CD4-positive, alpha-beta T cell treated with Interleukin-12 subunit alpha and Interleukin-12 subunit beta, for 1 hour (primary cell): ENCODE results near the gene GFOD2.

Experiments
- DNase-seq: peaks from one replicate; pipeline ENCODE4 v3.0.0-alpha.2; 2020

The GFOD2 gene

GRCh38 chr16:67668495-67669157 is 50.5 kb downstream of the GFOD2 start:
- peak; percentile 36 for DNase-seq

GRCh38 chr16:67667817-67668494 is 51.2 kb downstream of the GFOD2 start:
- DNase-seq: peak; percentile 86

DNA sequence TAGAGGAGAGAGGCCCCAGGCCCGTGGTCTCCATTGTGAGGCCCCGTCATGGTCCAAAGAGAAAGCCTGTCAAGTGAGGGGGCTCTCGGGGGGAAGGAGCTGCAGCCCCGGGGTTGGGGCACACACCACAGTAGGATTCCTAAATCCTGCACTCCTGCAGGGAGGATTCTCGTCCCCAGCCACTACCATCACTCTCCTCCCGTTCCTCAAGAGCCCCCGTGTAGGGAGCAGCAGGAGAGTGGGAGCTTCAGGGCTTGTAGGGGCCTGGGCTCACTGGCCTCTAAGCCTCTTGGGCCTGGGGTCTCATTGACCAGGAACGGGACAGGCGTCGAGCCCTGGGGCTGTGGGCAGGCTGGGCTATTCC is 51.7 kb downstream of the GFOD2 start:
- DNase-seq: no peak

GRCh38 chr16:67666559-67667452 is 52.3 kb downstream of the GFOD2 start, which contains the start of the genes C16orf86 and ENKD1:
C16orf86 (plus strand) TSS chr16:67666814; CDS start chr16:67666971, 157 bp downstream.
ENKD1 (minus strand) TSS chr16:67666750; CDS start chr16:67666442, 308 bp downstream.
- DNase-seq: peak; percentile 87

GRCh38 chr16:67666032-67666551 is 53.0 kb downstream of the GFOD2 start:
- DNase-seq: no peak

GRCh38 chr16:67665598-67665997 is 53.5 kb downstream of the GFOD2 start:
- DNase-seq: no peak

DNA sequence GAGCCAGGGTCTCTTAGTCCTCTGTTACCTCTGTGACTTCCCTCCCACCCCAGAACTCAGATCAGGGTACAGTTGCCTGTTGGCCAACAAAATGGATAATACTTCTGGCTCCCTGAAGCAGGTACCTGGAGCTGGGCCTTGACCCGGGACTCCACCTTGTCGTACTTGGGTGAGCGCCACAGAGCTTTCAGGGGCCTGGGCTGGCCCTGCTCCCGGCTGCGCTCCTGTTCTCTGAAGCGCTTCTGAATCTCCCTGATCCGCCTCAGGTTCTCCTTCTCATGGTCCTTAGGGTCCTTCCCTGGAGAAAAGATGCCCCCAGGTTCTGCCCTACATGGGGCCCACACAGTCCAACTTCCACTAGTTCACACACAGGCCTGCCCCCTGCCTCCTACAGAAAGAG is 54.2 kb downstream of the GFOD2 start:
- DNase-seq: no peak

DNA sequence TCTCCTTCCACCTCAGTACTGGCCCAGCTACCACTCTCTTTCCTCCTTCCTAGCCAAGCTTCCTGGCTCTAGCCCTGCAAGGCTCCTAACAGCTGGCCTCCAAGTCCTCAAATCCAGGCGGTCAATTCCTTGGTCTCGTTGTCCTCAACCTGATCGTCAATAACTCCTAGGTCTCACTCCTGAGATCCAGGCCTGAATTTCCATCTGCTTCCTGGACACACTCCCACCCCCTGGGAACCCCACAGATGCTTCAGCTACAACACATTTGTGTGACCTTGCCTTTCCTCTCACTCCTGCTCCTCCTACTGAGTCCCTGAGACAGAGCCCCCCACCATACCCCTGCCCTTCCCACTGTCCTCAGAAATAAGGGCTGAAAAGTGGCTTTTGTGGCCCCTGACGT is 54.9 kb downstream of the GFOD2 start:
- DNase-seq: no peak

DNA sequence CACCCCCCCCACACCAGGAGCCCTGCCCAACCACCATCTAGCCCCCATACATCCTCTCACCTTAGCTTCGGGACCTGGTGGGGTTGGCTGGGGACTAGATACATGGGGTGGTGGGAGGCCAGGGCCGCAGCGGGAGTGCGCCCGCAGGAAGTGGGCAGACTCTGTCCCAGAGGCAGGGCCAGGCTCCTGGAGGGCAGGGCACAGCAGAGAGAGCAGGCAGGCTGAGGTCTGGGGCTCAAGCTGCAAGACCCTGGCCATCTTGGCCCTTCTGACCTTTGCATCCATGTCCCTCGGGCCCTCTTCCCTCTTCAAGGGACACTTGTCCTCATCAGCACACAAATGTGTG is 55.3 kb downstream of the GFOD2 start:
- no peak for DNase-seq

DNA sequence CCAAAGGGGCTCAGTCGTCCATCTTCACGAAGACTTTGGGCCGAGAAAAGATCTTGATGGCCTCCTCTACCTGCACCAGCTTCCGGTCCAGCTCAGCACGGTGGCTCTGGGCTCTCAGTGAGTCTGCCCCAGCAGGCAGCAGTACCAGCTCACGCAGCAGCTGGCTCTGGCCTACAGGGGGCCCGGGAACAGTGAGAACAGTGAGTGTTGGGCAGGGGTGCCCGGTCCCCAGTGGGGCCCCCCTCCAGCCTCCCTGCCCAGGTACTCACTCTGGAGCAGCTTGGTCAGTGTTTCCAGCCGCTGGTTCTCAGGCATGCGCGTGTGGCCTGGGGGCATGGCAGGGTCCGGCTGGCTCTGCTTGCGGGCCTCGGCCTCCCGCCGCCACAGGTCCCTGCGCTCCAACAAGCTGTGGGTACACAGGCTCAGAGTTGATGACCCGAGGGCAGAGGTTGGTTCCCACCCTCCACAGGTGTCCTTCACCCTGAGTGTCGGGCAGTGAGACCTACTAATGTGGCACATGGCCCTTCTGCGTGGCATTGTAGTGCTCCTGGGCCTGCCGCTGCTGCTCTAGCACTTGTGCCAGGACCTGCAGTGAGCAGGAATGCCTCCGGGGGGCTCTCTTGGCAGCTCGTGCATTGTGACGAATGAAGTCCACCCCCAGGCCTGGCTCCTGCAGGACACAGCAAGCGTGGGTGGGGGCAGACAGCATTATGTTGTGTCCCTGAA is 55.8 kb downstream of the GFOD2 start:
- DNase-seq: peak; percentile 33

DNA sequence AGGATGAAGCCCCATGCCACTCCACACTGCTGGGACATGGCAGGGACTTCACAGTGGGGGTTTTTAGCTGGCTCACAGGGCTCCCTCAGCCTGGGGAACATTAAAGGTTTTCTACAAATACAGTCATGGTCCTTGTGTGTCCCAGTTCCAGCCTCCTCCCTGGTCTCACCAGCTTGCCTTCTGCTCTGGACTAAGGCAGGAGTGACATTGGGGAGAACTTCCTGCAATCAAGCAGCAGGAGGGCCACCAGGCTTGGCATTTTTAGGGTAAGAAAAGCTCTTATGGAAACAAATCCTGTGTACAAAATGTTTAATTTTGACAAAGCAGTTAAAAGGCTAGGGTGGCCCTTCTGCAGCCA is 56.5 kb downstream of the GFOD2 start:
- DNase-seq: no peak

DNA sequence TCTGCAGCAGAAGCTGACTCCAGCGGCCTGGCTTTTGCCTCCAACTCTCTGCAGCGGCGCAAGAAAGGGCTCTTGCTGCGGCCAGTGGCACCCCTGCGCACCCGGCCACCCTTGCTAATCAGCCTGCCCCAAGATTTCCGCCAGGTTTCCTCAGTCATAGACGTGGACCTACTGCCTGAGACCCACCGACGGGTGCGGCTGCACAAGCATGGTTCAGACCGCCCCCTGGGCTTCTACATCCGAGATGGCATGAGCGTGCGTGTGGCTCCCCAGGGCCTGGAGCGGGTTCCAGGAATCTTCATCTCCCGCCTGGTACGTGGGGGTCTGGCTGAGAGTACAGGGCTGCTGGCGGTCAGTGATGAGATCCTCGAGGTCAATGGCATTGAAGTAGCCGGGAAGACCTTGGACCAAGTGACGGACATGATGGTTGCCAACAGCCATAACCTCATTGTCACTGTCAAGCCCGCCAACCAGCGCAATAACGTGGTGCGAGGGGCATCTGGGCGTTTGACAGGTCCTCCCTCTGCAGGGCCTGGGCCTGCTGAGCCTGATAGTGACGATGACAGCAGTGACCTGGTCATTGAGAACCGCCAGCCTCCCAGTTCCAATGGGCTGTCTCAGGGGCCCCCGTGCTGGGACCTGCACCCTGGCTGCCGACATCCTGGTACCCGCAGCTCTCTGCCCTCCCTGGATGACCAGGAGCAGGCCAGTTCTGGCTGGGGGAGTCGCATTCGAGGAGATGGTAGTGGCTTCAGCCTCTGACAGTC is 57.0 kb downstream of the GFOD2 start:
- no peak for DNase-seq

- no peak for DNase-seq
These were observed 57.9 kb downstream of the GFOD2 start for GRCh38 chr16:67661101-67661761.

- DNase-seq: peak; percentile 98
These were observed 58.5 kb downstream of the GFOD2 start, which contains the start of gene PARD6A for GRCh38 chr16:67660564-67661028. PARD6A (plus strand) TSS chr16:67660960; CDS start chr16:67661039, 79 bp downstream.

DNA sequence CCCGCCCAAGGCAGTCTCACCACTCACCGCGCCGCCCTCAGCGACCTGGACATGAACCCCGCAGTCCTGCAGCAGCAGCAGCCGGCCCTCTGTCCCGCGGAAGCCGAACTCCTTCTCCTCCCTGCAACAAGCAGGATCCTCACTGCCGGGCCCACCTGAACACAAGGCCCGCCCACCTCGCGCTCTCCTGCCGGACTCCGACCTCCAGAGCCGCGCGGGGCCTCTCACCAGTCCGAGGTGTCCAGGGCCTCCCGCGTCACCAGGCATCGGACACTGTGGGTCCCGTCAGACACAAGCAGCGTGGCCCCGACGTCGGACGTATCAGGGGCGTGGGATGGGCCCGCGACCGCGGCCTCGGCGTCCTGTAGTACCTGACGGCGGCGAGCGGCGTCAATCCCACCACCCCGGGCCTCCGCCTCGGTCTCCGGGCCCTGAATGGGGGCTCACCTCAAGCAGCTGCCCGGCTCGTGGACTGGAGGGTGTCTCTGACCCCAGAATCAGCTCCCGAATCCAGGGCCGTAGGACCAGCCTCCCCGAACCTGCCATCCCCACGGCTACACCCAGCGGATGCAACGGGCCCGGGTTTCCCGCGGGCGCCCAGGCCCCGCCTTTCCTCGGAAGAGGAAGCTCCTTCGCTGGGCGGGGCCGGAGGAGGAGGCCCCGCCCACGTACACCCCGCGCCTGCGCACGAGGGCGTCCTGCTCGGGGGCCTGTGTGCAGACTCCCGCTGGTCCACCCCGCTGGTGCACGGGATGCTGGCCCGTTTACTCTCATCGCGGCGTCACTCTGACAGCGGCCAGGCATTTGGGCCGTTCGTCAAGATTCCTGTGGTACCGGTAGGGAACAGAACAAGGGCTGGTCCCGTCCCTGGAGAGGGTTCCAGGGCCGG is 59.2 kb downstream of the GFOD2 start, which contains the start of gene ACD:
ACD (minus strand) TSS at position 586 of the 889 bp plus-strand sequence; CDS start at position 546, 40 bp downstream.
- DNase-seq: peak; percentile 94

GRCh38 chr16:67658849-67659674 is 60.1 kb downstream of the GFOD2 start:
- DNase-seq: no peak

DNA sequence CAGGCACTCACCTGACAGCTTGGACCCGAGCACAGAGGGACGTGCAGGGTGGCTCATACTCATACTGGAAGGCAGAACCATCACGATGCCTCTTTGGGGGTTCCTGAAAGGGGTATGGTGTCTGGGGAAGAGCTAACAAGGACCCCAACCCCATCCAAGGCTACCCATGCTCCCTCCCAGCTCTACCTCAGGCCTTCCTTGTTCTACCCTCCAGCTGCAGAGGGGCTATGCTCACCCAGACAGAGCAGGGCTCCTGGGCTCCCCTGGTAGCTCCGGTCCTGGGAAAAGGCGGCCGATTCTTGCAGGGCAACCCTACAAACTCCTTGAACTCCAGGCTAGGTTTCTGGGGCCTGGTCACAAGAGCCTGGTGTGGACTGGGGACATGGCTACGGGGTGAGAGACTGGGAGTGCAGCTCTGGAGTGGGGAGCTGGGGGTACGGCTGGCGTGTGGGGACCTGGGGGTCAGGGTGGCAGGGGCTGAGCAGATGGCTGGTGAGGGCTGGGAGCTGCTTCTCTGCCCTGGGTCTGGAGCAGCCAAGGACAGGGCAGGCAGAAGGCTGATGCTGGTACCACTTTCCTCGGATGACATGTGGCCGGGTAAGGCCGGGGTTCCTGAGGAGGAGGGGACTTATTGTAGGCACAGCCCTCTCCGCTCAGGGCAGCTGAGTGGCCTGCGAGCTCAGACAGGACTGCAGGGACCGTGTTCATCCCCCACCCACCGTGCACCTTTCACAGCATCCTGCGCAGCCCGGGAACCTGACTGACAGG is 61.2 kb downstream of the GFOD2 start:
- DNase-seq: no peak

DNA sequence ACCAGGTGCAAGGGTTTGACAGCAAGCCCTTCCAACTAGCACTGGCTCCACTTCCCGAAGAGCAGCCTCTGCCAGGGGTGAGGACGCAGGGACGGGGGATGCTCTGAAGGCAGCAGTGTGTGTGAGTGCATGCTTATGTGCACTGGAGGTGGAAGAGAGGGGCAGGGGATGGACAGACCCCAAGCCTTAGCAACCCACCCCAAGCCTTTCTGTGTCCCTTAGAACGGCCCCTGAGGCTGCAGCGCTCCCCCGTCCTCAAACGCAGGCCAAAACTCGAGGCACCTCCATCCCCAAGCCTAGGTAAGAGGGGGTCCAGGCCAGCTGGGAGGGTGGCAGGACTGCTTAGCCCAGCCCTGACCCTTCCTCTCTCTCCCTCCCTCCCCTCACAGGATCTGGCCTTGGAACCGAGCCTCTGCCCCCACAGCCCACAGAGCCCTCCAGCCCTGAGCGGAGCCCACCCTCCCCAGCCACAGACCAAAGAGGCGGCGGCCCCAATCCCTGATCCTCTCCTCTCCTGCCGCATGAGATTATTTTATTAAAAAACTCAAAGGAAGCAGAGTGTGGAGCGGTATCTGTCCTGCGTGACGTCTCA is 62.0 kb downstream of the GFOD2 start:
- DNase-seq: no peak
